ENCODE measurements around the gene GNGT1. TPM values are rescaled to one million over a fixed set of nuclear protein-coding genes. Genes with fewer than 3 reads are reported as not detected.

GNGT1 gene
- total RNA-seq, 1 experiment from 2014 or later = 0.20 TPM

GRCh38 chr7:93935102-93935501, 28.7 kb downstream of the GNGT1 start:
- Histone ChIP-seq H3K27ac (ENCODE audit: insufficient read length, low read depth, low read length) (no peak overlapping the region), H3K79me1 (ENCODE audit: insufficient read depth, low read depth, low read length, poor library complexity, severe bottlenecking) (no peaks in the 10 kb centered on the region), H3K4me1 (ENCODE audit: insufficient read depth, low read length) (no peaks in the 10 kb centered on the region), H2AFZ (ENCODE audit: low read length) (no peak overlapping the region), H2AK5ac (ENCODE audit: insufficient read length, low read length) (no peak overlapping the region), H3K4me2 (ENCODE audit: insufficient read depth, insufficient read length, low read length) (no peak overlapping the region), H4K91ac (ENCODE audit: insufficient read length, low read depth, low read length) (no peak overlapping the region), H3K18ac (ENCODE audit: insufficient read length, low read depth, low read length) (no peak overlapping the region), H3T11ph (ENCODE audit: low read length) (no peak overlapping the region), H3K27me3 (ENCODE audit: insufficient read depth, low read length) (no peaks in the 10 kb centered on the region), H2BK120ac (ENCODE audit: low read depth, low read length, poor library complexity, severe bottlenecking) (no peak overlapping the region), H2BK15ac (ENCODE audit: low read depth, low read length) (no peak overlapping the region), H2BK5ac (ENCODE audit: insufficient read length, low read length) (no peak overlapping the region), H3K9ac (ENCODE audit: extremely low read depth, insufficient read length, low read length) (no peak overlapping the region), H3K4ac (ENCODE audit: low read depth, low read length) (no peak overlapping the region), H4K20me1 (ENCODE audit: control insufficient read depth, insufficient read depth, insufficient read length) (no peaks in the 10 kb centered on the region), H3K79me2 (ENCODE audit: insufficient read depth, low read length) (no peaks in the 10 kb centered on the region), H3K14ac (ENCODE audit: insufficient read depth, low read length) (no peak overlapping the region), H3K9me3 (ENCODE audit: control insufficient read depth, low read depth, low read length) (no peaks in the 10 kb centered on the region), H4K5ac (ENCODE audit: insufficient read length, low read depth, low read length) (no peak overlapping the region), H2BK12ac (ENCODE audit: insufficient read length, low read depth, low read length) (no peak overlapping the region), H3K23me2 (ENCODE audit: insufficient read length, low read depth, low read length, poor library complexity, severe bottlenecking) (no peaks in the 10 kb centered on the region), H2BK20ac (ENCODE audit: low read depth, low read length, poor library complexity, severe bottlenecking) (no peak overlapping the region), H3K23ac (ENCODE audit: insufficient read length, low read depth, low read length) (no peak overlapping the region), H3K56ac (ENCODE audit: insufficient read length, low read depth, low read length) (no peak overlapping the region), H4K8ac (replicated peaks; ENCODE audit: insufficient read length, low read depth, low read length) (no peak overlapping the region)
- Mint-ChIP-seq H3K36me3 (ENCODE audit: insufficient read depth in 1 of 3, low read depth in 3 of 3) (peaks cover 0 to 3% (median 0%) of the 10 kb centered on the region in 3 experiments; a peak in 1 of 7 replicates), H3K4me1 (no peaks in the 10 kb centered on the region), H3K4me3 (no peak overlapping the region), H3K27ac (no peak overlapping the region), H3K9me3 (no peaks in the 10 kb centered on the region; a peak in 2 of 5 replicates), H3K27me3 (ENCODE audit: low read depth) (peaks cover 3% of the 10 kb centered on the region; the same call in 1 of the 2 replicates)
- WGBS (ENCODE audit: extremely low coverage, insufficient read length, low lambda C conversion rate) = no CpG with 5 or more reads among the region's 2 CpGs
- no peak for TF ChIP-seq CTCF (conservative IDR thresholded peaks at IDR 0.05)
- DNase-seq = no peak

Data from H9 (cell line).